Measurements from ENCODE around the gene DYNLT2B.
"Not testable (repeated sequence)": the region's sequence is repeated elsewhere in the genome, so short reads cannot be mapped to it uniquely, and the experiment has no call there.

The DYNLT2B gene

DNA sequence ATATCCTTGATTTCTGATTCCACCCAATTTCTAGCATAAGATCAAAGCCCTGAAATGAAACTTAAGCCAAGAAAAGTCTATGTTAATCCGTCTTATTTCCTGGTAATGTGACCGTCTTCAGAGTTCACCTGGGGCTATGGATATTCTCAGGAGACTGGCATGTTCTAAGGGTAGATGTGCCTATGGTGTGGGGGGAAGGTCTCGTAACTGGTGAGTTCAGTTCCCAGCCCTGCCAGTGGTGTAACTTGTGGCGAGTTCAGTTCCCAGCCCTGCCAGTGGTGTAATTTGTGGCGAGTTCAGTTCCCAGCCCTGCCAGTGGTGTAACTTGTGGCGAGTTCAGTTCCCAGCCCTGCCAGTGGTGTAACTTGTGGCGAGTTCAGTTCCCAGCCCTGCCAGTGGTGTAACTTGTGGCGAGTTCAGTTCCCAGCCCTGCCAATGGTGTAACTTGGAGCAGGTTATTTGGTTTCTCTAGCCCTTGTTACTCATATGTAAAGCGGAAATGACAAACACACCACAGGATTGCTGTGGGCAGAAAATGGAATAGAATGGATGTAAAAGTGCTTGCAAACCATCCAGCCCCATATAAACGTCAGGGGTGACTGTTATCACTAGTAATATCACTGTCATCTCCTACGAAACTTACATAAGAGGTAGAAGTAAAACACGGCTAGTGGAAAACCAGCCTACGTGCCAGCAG lies 71.3 kb downstream of the DYNLT2B start:
- TF ChIP-seq ZFP3 (CRISPR knock-in tag; IDR thresholded peaks at IDR 0.05) (no peak), BACH2 (CRISPR knock-in tag; IDR thresholded peaks at IDR 0.05; ENCODE audit: borderline replicate concordance) (no peak), CSDC2 (CRISPR knock-in tag; IDR thresholded peaks at IDR 0.05) (no peak), TOX (CRISPR knock-in tag; IDR thresholded peaks at IDR 0.05; ENCODE audit: borderline replicate concordance) (no peak), ESRRG (CRISPR knock-in tag; IDR thresholded peaks at IDR 0.05) (no peak), ARNTL (CRISPR knock-in tag; IDR thresholded peaks at IDR 0.05; ENCODE audit: borderline replicate concordance, low read depth) (no peak), PPARA (CRISPR knock-in tag; IDR thresholded peaks at IDR 0.05; ENCODE audit: borderline replicate concordance) (no peak)
- no peak for ATAC-seq

DNA sequence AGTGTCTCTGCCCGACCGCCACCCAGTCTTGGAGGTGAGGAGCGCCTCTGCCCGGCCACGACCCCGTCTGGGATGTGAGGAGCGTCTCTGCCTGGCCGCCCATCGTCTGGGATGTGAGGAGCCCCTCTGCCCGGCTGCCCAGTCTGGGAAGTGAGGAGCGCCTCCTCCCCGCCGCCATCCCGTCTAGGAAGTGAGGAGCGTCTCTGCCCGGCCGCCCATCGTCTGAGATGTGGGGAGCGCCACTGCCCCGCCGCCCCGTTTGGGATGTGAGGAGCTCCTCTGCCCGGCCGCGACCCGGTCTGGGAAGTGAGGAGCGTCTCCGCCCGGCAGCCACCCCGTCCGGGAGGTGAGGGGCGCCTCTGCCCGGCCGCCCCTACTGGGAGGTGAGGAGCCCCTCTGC lies 73.9 kb downstream of the DYNLT2B start:
- not testable (repeated sequence) for ATAC-seq

DNA sequence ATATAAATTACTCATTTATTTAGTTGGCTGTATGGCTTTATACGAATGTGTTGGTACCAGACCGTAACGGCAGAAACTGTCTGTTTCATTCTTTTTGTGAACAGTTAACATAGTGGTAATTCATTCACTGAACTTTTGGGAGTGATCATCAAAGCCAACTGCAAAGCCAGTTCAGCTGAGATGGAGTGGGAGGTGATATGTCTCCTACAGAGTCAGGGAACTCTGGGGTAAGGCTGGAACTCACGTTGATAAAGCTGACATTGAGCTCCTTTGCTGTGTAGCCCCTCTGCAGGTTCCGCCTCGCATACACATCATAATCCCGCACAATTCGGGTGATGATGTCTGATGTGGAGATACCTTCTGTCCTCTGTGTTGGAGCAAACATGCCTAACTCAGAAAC lies 76.3 kb downstream of the DYNLT2B start:
- no peak for ATAC-seq
- TF ChIP-seq BACH2 (CRISPR knock-in tag; IDR thresholded peaks at IDR 0.05; ENCODE audit: borderline replicate concordance) = no peak
- TF ChIP-seq ESRRG (CRISPR knock-in tag; IDR thresholded peaks at IDR 0.05) = no peak
- no peak for TF ChIP-seq ZNF8 (CRISPR knock-in tag; IDR thresholded peaks at IDR 0.05)

Data from SK-N-SH treated with all-trans-retinoic acid at 6 μM for 48 hours (cell line).